GM08714 (cell line): ENCODE data around the gene LCNL1.

ENCODE experiments used
- H3K4me3 ChIP-seq: fragments of 200-500 bp; sonication (Bioruptor generic); 2 replicates; pipeline ENCODE4 v1.5.1; 2014; ENCODE audit warnings: mild to moderate bottlenecking, low read length, inconsistent platforms
- ZNF274 ChIP-seq: IDR thresholded peaks from 2 replicates; pipeline ENCODE4 v1.6.1; 2012; ENCODE audit warnings: mild to moderate bottlenecking, low read depth, low read length

Gene LCNL1

DNA sequence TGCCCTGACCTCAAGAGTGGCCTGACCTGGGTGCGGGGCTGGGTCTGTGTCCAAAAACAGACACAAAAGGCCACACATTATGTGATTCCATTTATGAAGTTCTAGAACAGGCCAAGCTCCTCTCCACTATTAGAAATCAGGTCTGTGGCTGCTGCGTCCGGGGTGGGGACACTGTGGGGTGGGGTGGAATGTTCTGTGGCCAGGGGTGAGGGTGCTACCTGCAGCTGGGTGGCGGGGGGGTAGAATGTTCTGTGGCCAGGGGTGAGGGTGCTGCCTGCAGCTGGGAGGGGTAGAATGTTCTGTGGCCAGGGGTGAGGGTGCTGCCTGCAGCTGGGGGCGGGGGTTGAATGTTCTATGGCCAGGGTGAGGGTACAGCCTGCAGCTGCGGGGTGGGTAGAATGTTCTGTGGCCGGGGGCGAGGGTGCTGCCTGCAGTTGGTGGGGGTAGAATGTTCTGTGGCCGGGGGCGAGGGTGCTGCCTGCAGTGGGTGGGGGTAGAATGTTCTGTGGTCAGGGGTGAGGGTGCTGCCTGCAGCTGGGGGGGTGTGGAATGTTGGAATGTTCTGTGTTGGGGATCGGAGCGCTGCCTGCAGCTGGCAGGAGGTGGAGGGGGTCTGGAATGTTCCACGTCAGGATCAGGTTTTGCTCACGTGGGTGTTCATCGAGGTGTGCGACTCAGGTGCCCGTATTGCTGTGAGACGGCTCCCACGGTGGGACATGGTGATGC lies 22.4 kb upstream of the LCNL1 start:
- no peak for TF ChIP-seq ZNF274

DNA sequence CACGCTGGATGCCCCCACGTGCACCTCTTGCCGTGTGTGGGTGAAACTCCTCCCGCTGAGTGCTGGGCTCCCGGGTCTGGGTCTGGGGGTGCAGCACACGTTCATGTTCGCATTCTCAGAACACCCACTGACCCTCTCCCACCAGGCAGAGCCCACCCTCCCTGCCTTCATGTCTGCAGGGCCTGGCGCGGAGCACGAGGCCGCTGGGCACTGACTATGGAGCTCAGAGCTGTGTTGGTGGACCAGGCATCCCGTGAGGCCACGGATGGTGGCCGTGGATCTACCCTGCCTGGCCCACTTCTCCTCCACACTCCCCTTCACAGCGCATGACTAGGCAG lies 21.9 kb upstream of the LCNL1 start:
- TF ChIP-seq ZNF274: no peak
- H3K4me3 ChIP-seq: no peak overlapping the region

More for the DNA sequence above, 22.4 kb upstream of the LCNL1 start:
- H3K4me3 ChIP-seq: no peak overlapping the region

DNA sequence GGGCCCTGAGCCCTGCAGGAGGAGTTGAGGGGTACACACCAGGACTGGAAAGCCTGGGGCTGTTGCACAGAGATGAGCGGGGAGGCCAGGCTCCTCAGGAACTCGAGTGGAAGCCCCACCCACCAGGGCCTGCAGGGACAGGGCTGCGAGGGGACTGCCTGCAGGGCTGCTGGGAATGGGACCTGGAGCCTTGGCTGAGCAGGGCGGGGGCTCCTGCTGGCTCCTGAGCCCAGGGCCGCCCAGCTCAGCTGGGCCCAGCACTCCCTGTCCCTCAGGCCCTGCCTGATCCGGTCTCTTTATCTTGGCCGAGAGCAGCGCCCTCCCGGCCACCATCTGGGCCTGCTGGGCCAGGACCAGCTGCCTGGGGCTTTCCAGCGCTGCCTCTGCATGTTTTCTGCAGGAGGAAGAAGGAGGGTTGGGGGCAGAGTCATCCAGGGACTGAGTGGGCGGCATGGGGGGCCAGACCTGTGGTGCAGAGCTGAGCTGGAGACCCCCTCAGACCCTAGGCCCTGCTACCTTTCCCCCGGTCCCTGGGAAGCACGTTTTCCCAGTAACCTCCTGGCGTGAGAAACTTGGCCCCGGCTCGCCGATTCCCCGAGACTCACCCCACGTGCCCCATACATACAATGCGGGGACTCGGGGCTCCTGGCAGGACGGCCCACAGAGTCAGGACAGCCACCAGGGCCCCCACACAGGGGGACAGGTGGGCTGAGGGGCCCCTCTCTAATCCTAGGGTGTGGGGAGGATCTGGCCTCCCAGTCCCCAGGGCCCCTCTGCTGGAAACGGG lies 21.3 kb upstream of the LCNL1 start:
- TF ChIP-seq ZNF274: no peak
- H3K4me3 ChIP-seq: no peak overlapping the region

DNA sequence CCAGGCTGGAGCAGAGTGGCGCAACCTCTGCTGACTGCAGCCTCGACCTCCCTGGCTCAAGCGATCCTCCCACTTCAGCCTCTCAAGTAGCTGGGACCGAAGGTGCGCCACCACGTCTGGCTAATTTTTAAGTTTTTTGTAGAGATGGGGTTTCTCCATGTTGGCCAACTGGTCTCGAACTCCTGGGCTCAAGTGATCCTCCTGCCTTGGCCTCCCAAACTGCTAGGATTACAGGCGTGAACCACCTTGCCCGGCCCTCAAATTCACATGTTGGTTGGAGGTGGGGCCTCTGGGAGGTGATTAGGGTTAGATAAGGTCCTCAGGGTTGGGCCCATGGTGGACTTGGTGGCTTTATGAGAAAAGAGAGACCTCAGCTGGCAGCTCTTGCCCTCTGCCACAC lies 20.6 kb upstream of the LCNL1 start:
- no peak overlapping the region for H3K4me3 ChIP-seq
- no peak for TF ChIP-seq ZNF274

DNA sequence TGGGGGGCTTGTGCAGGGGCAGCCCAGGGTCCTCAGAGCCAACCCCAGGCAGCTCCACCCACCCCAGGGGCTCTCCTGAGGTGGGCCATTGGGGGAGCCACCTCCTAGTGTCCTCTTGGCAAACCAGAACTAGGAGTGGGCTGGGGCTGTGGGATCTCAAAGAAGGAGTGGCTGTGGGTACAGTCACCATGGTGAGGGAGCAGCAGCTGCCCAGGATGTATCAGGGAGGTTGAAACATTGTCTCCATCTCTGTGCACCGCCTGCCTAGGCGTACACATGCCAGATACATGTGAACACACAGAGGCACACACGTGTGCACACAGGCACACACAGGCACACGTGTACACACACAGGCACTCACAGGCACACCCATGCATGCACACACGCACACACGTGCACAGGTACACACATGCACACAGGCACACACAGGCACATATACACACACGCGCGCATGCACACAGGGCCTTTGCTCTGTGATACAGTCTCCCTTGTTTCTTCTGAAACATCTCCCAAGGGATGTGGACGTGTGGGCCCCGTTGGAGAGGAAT lies 20.0 kb upstream of the LCNL1 start:
- TF ChIP-seq ZNF274: no peak

DNA sequence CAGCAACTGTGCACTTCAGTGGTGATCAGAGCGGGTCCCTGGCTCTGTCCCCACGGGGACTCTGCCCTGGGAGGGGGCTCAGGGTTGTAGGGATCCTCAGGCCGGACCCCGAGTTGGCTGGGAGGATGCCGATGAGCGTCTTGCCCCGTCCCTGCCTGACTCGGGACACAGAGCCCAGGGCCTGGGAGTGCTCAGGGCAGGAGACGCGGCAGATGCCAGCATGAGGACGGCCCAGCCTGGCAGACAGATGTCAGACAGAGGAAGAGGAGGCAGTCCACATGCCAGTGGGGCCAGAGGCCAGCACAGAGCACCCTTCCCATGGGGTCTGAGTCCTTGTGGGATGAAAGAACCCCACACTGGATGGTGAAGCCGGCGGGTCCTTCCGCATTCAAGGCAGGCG lies 19.5 kb upstream of the LCNL1 start:
- no peak for TF ChIP-seq ZNF274
- H3K4me3 ChIP-seq: no peak overlapping the region

More for the DNA sequence above, 20.0 kb upstream of the LCNL1 start:
- H3K4me3 ChIP-seq: no peak overlapping the region

DNA sequence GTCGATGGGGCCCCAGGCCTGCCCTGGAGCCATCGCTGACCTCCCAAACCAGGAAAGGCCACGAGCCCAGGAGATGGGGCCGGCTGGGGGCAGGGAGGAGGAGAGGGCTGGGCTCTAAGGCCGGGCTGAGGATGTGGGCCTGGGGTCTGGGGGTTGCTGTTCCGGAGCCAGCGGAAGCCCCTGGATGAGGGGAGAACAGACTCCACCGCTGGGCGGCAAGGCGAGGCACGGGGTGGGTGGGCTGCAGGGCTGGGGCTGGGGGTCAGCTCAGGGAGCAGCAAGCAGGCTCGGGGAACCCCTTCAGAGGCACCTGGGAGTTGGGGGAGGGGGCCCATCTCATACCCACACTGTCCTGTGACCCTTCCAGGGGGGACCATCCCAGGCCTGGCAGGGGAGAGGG lies 19.0 kb upstream of the LCNL1 start:
- no peak for TF ChIP-seq ZNF274
- H3K4me3 ChIP-seq: no peak overlapping the region

DNA sequence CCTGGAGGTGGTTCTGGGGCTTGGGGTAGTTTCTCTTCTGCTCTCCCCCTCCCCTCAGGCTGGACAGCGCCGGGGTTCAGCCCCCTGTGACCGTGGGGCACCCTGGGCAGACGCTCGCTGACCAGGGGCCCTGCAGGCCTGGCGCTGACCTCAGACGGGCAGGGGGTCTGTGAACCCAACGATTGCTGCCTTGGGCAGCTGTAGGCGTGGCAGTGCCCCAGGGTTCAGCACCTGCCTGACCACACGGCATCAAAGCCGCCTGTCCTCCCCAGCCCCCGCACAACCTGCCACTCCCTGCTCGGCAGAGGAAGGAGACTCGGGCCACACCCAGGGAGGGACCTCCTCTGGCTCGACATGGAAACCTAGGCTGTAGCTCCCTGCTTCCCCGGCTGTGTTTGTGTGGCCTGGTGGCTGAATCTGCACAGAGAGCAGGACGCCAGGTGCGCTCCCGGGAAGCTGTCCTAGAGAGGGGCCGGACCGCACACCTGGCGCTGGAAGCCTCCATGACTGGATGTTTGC lies 18.6 kb upstream of the LCNL1 start:
- TF ChIP-seq ZNF274: no peak
- no peak overlapping the region for H3K4me3 ChIP-seq

DNA sequence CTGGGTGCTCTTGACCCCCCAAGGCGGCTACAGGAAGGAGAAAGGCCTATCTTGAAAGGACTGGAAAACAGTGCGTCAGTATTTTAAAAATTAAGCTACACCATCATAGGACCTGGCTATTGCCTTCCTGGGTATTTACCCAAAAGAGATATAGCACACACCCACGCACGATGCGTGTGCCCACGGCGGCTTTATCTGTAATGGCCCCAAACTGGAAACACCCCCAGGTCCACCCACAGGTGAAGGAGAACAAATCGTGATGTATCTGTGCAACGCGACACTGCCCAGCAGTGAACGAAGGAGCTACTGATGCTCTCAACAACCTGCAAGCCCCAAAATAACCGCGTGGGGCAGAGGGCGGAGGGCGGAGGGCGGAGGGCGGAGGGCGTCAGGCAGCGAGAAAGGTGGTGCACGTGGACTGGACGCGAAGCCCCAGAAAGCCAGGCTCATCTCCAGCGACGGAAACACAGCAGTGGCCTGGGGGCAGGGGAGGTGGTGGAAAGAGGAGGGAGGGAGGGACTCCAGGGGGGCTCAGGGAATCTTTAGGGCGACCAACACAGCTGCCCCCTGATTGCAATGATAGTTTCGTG lies 17.9 kb upstream of the LCNL1 start:
- TF ChIP-seq ZNF274: no peak
- no peak overlapping the region for H3K4me3 ChIP-seq

DNA sequence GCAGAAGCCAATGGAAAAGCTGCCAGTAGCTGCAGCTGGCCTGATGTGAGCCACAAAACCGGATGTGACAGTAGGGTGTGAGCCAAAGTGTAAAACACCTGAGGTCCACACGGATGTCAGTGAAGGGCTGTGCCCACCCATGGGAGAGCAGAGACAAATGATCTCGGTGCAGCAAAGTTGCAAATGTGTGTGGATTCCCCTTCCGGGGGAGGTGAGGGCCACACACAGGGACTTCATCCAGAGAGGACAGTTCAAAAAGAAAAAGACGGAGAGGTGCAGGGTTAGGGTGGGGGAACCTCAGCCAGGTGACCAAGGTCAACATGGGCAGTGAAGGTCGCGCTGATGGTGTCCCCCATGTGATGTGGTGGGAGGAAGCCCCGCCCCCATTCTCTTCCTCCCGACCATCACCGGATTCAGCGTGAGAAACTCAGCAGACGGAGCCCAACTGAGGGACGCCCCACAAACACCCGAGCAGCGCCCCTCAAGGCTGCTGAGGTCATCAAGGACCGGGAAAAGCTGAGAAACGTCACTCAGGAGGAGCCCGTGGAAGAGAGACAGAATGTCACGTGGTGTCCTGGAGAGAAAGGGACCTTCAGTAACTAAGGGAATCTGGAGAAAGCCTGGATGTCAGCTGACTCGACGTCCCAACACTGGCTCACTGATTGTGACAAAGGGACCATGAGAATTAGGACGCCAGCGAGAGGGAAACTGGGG lies 16.9 kb upstream of the LCNL1 start:
- TF ChIP-seq ZNF274: no peak
- no peak overlapping the region for H3K4me3 ChIP-seq

DNA sequence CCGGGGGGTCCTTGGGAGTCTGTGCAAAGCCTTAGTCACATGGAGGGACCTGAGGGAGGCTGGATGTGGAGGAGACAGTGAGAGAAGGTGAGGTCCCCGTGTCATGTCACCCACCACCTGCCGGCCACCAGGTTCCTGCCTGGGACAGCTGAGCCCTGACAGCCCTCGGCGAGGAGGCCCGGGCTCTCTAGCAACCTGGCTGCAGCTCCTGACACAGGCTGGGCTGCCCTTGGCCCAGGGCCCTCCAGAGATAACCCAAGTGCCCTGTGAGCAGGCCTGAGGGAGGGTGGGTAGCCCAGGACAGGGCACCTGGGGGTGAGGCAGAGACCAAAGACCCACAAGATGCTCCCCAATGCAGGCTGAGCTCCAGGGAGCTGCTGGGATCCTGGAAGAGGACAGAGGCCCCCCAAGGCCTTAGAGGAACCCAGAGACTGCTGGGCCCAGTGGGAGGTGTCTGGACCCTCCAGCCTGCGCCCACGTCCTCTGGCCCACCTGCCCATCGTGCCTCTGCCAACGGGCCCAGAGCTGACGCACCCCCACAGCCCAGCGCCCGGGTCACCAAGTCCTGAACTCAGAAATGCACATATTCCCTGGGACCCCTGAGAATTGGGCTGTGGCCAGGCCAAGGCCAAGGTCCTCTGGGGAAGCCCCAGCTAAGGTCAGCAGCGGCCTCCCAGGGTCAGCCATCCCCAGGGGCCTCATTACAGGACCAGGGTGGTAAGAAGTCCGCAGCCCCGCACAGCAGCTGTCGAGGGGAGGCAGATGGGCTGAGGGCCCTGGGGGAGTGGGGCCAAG lies 14.3 kb upstream of the LCNL1 start:
- H3K4me3 ChIP-seq: no peak overlapping the region
- TF ChIP-seq ZNF274: no peak

DNA sequence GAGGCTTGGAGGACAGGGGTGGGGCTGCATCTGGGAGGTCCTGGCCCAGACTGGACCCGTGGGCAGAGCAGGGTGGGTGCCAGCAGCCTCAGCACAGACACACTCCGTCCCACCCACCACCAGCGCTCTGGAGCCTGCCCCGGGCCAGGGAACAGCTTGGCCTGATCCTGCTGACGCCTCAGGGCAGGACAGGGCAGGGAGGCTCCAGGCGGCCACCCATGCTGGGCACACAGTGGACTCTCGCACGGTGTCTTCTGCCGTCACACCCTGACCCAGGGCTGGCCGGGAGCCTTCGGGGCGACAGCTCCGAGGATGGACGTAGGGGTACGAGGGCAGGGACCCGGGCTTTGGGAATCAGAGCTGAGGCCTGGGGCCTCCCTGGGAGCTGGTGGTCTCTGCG lies 13.6 kb upstream of the LCNL1 start:
- H3K4me3 ChIP-seq: no peak overlapping the region
- TF ChIP-seq ZNF274: no peak

DNA sequence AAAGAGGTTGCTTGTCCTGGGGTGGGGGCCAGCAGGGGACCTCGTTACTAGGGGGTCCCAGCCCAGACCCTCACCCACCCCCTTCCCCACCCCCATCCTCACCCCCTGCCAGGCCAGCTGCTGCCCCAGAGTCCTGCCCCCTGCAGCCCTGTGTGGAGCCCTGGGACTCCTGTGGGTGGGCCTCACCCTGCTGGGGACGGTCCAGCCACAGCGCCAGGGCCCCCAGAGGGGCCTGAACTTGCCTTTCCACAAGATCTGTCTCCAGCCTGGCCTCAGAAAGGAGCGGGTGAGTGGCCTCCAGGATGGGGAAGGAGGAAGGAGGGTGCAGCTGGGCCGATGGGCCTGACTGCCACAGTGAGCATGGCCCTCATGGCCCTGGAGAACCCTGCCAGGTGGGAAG lies 13.0 kb upstream of the LCNL1 start:
- no peak overlapping the region for H3K4me3 ChIP-seq

More for the DNA sequence above, 13.0 kb upstream of the LCNL1 start:
- TF ChIP-seq ZNF274: no peak
